HG03460 (cell line): ENCODE data around the gene PLLP.

Experiments used
- ATAC-seq: cut with Tn5 transposase; IDR thresholded peaks from one replicate; pipeline ENCODE4 v1.9.1; 2021; ENCODE audit not compliant: unreplicated experiment

The PLLP gene

DNA sequence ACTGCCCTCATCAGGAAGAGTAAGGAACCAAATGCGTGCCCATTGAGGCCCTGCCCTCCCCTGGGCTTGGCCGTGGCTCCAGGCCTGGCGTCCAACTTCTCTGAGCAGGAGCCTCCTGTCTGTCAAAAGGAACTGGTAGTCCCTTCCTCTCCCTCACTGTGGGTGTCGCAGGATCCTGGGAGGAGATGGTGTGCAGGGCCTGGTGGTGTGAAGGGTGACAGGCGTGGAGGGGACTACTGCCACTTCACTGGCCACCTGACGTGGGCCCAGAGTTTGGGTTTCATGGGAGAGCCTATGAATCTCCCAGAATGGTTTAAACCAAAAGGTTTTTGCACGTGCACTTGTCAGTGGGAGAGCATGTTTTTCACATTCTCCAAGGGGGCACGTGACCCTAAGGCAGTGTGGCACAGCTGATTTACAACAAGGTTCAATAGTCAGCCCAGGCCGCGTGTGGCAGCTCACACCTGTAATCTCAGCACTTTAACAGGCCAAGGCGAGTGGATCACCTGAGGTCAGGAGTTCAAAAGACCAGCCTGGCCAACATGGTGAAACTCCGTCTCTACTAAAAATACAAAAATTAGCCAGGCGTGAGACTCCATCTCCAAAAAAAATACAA is 26.9 kb downstream of the PLLP start:
- no peak for ATAC-seq

DNA sequence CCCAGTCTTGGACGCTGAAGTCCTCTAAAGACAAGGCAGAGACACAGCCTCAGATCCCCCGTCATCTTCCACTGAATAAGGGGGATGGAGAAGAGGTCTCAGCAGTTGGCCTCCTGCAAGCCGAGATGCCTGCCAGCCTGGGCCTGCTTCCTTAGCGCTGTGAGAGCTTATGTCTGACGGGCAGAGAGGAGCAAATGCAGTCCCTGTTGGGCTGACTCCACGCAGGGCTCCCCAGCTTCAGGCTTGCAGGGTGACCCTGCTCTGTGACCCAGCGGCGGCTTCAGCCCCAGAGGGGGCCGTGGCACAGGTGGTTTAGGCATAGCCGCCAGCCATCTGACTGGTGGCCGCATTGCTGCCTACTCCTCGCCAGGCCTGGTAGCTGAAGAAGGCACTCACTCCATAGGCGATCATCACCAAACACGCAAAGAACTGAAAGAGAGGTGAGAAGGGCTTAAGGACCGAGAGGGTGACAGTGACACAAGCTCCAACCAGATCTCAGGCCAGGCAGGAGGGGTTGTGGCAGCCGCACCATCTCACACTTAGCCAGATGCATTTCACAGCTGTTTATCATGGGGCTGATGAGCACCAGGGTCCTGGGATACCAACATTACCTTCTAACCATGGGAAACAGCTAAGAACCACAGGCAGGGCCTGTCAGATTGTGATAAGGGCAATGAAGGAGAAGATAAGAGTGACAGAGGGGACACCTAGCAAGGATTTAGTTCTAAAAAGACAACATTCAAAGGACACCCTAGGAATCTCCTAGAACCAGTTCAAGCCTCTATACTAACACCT is 27.7 kb downstream of the PLLP start:
- no peak for ATAC-seq

DNA sequence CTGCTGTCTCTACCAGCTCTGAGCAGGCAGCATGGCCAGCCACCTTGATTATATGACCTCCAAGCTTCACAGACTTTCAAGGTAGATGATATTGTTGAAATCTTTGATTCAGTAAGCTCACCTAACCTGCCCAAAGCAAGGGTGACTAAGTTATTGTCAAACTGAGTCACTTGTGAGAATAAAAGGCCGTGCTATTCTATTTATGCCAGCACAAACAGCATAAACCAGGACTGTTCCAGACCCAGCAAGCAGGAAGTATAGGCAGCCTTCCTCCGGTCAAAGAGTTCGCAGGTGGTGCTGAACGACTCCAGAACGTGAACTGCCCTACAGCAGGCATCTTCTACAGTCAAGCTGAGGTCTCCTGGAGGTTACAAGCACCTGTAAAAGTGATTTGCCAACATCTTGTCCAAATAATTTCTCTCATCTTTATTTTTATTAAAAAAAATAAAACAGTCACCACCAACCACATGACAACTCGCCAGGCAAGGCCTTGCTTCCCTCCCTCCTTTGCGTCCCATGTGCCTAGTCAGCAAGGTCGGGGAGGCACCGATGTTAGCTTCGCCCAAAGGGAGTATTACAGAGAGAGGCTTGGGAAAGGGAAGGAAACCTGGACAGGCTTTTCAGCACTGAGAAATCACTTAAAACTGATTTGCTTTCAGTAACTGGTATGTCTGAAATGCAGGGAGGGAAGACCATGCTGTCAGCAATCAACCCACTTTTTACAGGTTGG is 28.6 kb downstream of the PLLP start:
- ATAC-seq: no peak

GRCh38 chr16:57253466-57253865 is 31.0 kb downstream of the PLLP start:
- no peak for ATAC-seq

DNA sequence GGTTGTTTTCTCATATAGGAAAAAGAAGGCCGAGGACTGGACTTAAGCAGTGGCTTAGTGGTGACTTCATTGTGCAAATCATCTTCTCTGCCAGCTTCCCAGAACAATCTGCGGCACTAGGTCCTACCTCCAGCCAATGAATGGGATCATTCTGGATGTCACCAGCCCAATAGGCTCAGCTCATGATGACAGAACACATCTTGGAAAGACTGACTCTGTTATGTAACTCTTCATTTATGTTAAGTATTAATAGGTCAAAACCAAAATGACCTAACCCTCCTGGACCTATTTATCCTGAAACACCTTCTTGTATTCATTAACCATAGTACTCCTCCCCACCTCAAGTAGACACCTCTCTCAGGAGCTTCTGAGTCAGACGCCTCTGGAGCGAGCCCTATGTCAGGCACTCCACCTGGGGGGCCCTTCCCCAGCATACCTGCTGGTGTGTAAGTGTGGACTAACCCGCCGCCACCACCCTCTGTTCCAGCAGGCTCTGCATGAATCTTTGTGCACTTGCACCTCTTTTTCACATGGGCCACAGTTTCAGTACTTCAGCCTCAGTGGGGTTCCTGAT is 32.2 kb downstream of the PLLP start:
- ATAC-seq: no peak

DNA sequence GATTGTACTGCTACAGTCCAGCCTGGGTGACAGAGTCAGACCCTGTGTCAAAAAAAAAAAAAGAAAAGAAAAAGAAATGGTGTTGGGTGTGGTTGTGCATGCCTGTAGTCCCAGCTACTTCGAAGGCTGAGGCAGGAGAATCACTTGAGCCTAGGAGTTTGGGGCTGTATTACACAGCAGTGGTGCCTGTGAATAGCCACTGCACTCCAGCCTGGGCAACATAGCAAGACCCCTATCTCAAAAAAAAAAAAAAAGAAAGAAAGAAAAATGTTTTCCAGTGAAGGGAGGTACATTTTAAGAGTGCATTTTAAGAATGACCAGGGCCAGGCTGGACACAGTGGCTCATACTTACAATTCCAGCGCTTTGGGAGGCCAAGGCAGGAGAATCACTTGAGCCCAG is 33.1 kb downstream of the PLLP start:
- no peak for ATAC-seq

- peak; percentile 33 for ATAC-seq
Observed at GRCh38 chr16:57245472-57246113, 38.9 kb downstream of the PLLP start.

DNA sequence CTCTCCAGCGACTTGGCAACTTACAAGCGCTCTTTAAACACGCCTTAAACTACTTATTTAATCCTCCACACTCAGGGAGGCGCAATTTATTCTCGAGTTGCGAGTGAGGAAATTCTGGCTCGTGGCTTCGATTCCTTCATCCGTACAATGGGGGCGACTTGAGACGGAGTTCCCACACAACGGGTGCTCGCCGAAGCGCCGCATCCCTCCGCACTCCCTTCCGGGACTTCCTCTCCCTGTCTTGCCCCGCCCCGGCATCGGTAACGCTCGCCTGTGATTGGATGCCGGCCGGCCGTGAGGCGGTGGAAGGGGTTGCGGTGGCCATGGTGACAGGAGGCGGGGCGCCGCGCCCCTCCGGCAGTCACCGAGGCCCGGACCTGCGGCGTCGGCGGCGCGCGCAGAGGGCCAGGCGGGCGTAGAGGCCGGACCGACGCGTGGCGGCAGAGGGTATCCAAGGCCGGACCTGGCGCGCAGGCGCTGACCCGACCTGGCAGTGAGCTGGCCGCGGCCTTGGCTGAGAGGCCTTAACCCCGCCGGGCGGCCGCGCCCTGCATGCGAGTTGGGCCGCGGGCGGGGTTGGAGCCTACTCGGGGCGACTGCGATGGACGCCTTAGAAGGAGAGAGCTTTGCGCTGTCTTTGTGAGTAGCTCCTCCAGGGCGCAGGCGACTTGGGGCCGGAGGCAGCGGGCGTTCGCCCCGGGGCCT is 39.6 kb downstream of the PLLP start, which contains the start of gene ARL2BP:
ARL2BP (plus strand) TSS at position 493 of the 705 bp plus-strand sequence; CDS start at position 602, 109 bp downstream.
- ATAC-seq: peak; percentile 90

DNA sequence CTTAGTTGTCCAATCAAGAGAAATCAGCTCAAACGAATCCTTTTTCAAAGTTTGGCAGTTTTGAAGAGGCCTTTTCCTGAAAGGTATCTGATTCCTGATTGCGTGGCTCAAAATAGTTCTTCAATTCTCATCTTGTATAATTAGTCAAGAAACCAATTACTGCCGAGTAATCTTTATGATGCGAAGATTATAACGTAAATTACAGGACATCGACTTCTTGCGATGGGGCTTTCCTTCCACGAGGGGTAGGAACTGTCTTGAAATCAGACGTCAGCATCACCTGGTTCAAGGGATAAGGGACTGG is 40.1 kb downstream of the PLLP start:
- peak; percentile 26 for ATAC-seq

DNA sequence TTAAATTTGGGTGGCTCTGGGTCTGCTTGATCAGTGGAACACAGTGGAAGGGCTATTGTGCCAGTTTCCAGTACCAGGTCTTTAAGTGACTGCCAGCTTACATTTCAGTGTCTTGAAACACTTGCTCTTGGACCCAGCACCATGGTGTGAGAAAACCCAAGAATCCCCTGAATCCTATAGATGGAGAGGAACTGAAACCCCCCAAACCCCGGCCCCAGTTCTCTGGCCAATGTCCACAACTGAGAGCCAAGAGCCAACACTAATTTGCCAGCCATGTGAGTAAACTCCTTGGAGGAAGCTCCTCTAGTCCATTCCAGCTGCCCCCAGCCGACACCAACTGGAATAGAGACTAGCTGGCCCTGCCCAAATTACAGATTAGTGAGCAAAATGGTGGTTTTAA is 41.8 kb downstream of the PLLP start:
- no peak for ATAC-seq

DNA sequence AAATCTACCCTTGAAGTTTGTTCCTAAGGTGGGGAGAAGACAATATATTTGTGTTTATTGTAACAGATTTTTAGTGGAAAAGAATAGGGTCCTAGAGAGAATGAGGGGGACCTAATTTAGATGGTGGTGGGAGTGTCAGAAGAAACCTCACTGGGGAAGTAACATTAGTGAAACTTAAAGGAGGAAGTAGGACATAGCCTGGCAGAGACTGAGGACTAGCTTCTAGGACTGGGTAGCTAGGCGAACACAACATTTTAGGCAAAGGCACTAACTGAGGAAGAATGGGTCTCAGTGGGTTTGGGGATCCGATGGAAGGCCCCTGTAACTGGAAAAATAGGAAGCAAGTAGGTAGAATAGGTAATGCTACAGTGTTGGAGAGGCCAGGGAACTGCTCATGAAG is 43.6 kb downstream of the PLLP start:
- ATAC-seq: no peak

DNA sequence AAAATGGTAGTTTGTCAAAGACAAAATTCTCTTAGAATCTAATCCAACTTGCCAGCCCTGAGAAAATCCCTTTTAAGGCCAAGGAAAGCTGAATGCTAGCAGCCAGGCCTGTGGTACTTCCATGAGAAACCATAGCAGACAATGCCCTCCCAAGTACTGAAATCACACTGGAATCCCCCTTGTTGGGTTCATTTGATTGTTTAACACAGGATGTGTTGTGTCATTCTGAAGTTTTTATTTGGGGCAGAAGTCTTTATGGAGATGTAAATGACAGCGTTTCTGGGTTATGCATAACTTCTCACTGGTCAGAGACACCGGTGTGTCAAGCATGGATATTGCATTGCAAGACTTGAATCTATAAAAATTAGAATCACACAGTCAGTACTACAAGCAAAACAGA is 45.4 kb downstream of the PLLP start:
- no peak for ATAC-seq

- ATAC-seq: no peak
Observed at GRCh38 chr16:57238682-57239081, 45.8 kb downstream of the PLLP start.

DNA sequence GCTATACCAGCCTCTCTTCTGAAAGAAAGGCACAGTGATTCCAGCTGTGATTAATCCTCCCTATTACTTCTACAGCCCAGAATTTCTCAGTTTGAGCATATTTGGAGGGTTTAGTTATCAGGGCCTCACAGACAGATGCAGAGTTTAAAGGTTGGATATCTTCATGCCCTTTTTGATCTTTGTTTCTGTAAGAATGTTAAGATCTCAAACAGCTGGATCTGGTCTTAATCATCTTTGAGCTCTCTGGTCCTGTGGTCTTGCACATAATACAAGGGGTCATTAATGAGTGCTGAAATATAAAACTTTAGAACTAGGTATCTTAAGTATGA is 48.5 kb downstream of the PLLP start:
- no peak for ATAC-seq

DNA sequence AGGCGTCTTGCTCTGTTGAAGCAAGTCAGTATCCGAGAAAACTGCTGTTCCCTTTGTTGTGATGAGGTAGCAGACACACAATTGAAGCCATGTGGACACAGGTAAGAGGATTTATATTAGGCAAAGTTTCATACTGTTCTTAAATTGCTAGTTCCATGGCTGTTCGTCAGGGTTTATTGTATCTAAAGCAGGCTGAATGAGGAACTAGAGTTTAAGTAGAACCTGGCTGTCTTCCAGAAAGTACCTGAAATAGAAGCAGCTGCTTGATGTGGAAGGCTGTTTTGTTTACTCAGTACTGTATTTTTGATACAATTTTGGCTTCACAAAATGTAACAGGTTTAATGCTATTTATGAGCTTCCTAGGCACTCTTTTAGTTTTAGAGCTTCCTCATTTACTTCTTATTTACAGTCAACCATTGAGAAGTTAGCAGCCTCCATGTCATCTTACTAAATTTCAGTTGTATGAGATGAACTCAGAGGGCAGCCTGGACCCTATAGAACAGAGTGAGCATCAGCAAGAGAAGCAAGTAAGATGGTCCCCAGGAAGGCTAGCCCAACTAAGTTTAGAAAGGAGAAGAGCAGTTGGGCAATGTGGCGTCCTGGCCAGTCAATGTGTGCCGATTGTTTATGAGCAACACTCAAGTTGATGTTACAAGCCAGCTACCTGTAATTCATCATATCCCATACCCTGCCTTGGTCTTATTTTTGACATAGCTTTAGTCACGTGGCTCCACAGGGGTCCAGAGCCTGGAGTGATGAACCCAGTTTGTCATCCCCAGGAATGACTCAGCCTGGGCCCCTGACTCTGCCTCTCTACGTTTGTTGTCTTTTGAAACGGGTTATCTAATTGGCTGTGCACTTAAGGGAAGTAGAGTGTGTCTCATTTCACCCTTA is 49.1 kb downstream of the PLLP start:
- ATAC-seq: no peak

DNA sequence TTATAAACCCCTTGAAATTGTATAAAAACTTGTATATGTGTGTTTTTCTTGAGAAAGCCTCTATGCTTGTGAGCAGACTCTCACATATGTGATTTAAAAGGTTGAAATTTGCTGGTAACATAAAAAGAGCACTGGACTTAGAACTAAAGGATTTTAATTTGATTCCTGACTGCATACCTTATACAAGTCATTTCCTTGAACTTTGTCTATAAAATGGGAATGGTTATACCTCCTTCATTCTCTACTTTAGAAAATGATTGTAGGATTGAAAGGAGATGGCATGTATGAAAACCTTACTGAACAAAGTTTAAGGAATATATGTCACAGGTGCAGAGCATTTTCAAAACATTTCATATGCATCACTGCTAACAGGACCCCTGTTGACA is 49.8 kb downstream of the PLLP start:
- no peak for ATAC-seq

GRCh38 chr16:57233944-57234706 is 50.3 kb downstream of the PLLP start:
- no peak for ATAC-seq

DNA sequence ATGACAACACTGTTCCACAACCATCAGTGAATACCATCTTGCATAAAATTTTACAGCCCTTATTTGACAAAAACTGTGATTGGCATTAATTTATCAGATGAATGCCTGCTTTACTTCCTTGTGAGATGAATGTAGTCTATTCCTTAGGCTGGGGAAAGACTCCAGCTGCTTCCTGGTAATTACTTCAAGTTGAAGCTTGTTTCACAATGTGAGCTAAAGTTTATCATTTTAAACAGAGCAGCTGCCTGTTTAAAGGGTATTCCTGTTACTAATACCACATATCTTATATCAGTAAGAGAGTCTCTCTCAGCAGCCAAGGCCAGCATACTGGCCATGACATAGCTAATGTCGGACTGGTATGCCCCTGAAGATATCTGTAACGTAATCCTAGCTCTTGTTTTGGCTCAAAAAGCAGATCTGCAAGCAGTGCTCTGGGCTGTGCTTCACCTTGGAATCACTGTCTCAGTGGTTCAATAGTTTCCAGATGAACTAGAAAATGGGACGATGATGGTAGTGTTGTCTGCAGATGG is 52.6 kb downstream of the PLLP start:
- no peak for ATAC-seq

- no peak for ATAC-seq
Observed at GRCh38 chr16:57229079-57229478, 55.4 kb downstream of the PLLP start.
